Gastroesophageal sphincter (tissue), 3 donors: Measurements from ENCODE around the gene SIGLEC7.
A peak's percentile ranks its signal among the peaks of the same experiment; 100 is the strongest.

Source experiments
- CTCF ChIP-seq, 4 experiments: fragments of 200-600 bp in 2 of 4; fragments of 450-650 bp in 2 of 4; sonication (generic) in 1 of 4; IDR thresholded peaks; one replicate each; pipeline ENCODE4 v1.5.1; 2017 to 2019; ENCODE audit warnings: antibody characterized with exemption in 4 of 4, mild to moderate bottlenecking in 2 of 4, moderate library complexity in 2 of 4
- EP300 ChIP-seq: sonication (generic); formaldehyde crosslinking; IDR thresholded peaks from one replicate; pipeline ENCODE4 v1.6.1; 2017; ENCODE audit warnings: antibody characterized with exemption, mild to moderate bottlenecking
- POLR2A ChIP-seq, 2 donors: fragments of 450-650 bp; IDR thresholded peaks; one replicate each; pipeline ENCODE4 v1.6.1; 2017; ENCODE audit warnings: antibody characterized with exemption in 2 of 2, mild to moderate bottlenecking in 2 of 2, moderate library complexity in 1 of 2
- POLR2AphosphoS5 ChIP-seq: sonication (generic); formaldehyde crosslinking; IDR thresholded peaks from one replicate; pipeline ENCODE4 v1.6.1; 2017; ENCODE audit warnings: antibody characterized with exemption

- TF ChIP-seq CTCF (IDR thresholded peaks at IDR 0.05), result no peak
- TF ChIP-seq POLR2A (IDR thresholded peaks at IDR 0.05), result peak in 1 of 2 donors; percentile 10
- no peak for TF ChIP-seq POLR2AphosphoS5
- TF ChIP-seq EP300, result no peak
Measured at GRCh38 chr19:51099047-51099382, 43.1 kb upstream of the SIGLEC7 start.
